Fibroblast of skin of left biceps (primary cell): ENCODE data around the gene FASTK.
A peak's percentile ranks its signal among the peaks of the same experiment; 100 is the strongest.

Experiments
- DNase-seq, 2 experiments: peaks; one replicate each; pipeline ENCODE4 v3.0.0-alpha.2; 2013; ENCODE audit warnings: low read depth in 2 of 2

FASTK gene

GRCh38 chr7:151118108-151119054 is 37.8 kb upstream of the FASTK start:
- no peak for DNase-seq

- DNase-seq = no peak
Measured at GRCh38 chr7:151117565-151117964, 37.0 kb upstream of the FASTK start.

GRCh38 chr7:151116603-151117440 is 36.2 kb upstream of the FASTK start:
- DNase-seq = no peak

GRCh38 chr7:151115836-151116418 is 35.3 kb upstream of the FASTK start:
- no peak for DNase-seq

- DNase-seq = no peak
Measured at GRCh38 chr7:151115121-151115835, 34.7 kb upstream of the FASTK start.

GRCh38 chr7:151114151-151115090 is 33.8 kb upstream of the FASTK start:
- no peak for DNase-seq

GRCh38 chr7:151113344-151114150 is 32.9 kb upstream of the FASTK start:
- peak; percentile 54 to 61 for DNase-seq

- no peak for DNase-seq
Measured at GRCh38 chr7:151110941-151111645, 30.5 kb upstream of the FASTK start.

GRCh38 chr7:151110236-151110940 is 29.8 kb upstream of the FASTK start:
- DNase-seq = no peak

- no peak for DNase-seq
Measured at GRCh38 chr7:151109094-151110048, 28.8 kb upstream of the FASTK start.

GRCh38 chr7:151107882-151108281 is 27.3 kb upstream of the FASTK start:
- DNase-seq = no peak

- DNase-seq = peak; percentile 78 to 82
Measured at GRCh38 chr7:151104411-151105235, 24.0 kb upstream of the FASTK start.

- DNase-seq = no peak
Measured at GRCh38 chr7:151103973-151104372, 23.4 kb upstream of the FASTK start.

- DNase-seq = no peak
Measured at GRCh38 chr7:151102991-151103390, 22.4 kb upstream of the FASTK start.

GRCh38 chr7:151101621-151102396 is 21.2 kb upstream of the FASTK start:
- no peak for DNase-seq
